GM21825 (cell line): ENCODE results near the gene EI24.

Experiments used
- ATAC-seq: cut with Tn5 transposase; IDR thresholded peaks from one replicate; pipeline ENCODE4 v1.9.1; 2021; ENCODE audit warnings: mild to moderate bottlenecking, moderate library complexity; ENCODE audit not compliant: unreplicated experiment

EI24 gene

DNA sequence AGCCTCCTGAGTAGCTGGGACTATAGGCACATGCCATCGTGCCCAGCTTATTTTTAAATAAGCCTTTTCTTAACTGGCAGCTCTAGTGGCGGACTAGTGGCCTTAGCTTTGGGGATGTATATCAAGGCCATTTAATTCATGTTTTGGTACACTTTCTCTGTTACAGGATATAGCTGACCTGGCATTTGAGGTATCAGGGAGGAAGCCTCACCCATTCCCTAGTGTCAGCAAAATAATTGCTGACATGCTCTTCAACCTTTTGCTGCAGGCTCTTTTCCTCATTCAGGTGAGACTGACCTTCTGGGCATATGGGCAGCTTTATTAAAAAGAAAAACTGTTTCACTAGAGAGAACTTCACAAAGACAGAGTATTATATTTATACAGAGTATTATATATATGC lies 9.5 kb downstream of the EI24 start:
- ATAC-seq: no peak

DNA sequence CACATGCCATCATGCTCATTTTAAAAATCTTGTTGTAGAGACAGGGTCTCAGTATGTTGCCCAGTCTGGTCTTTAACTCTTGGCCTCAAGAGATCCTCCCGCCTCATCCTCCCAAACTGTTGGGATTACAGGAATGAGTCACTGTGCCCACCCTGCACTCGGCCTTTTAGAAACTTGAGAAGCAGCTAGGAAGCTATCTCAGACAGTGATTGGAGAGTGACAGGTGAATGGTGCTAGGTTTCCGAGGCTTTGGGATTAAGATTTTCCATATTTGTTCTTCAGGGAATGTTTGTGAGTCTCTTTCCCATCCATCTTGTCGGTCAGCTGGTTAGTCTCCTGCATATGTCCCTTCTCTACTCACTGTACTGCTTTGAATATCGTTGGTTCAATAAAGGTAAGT lies 10.5 kb downstream of the EI24 start:
- ATAC-seq: no peak

DNA sequence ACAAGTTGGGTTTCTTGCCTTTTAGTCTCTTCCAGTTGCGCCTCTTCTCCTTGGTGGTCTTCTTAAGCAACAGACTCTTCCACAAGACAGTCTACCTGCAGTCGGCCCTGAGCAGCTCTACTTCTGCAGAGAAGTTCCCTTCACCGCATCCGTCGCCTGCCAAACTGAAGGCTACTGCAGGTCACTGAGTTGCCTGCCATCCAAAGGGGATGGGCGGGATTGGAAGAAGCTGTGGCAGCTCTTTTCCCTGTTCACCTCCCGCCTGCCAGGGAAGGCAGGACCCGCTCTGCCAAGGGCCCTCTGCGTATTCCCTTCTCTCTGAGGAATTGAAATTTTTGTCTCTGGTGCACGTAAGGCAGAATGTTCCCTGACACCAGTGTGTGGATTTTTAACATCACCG lies 14.2 kb downstream of the EI24 start:
- ATAC-seq: no peak

DNA sequence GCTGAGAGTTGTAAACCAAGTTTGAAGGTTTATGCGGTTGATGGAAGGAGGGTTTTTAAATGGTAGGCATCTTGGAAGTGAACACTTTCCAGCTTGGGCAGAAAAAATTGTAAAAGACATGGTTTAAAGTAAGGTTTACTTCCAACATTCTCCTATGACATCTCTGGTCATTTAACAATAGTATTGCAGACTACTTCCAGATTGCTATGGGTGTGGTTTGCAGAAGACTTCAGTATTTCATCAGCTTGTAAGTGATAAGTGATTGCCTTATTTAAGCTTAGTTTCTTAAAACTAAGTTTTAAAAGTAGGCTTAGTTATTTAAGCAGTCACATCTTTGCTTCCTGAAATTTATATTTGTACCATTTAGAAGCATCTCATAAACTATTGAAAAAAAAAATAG lies 16.2 kb downstream of the EI24 start:
- ATAC-seq: no peak

DNA sequence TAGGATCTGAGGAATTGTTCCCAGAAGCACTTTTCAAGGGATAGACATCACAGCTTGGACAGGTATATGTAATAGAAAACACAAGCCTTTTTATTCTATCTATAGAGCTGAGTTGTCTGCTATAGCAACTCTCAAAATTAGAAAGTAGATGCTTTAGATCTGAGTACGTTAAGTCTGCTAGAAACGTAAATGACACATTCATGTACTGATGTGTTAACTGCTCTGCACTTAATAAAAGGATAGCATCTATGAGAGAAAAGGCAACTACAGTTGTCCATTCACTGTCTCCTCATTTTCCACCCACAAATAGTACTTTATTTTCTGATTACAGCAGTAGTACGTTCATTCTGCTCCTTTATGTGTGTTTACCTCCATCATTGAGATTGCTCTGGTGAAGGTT lies 17.3 kb downstream of the EI24 start:
- no peak for ATAC-seq

DNA sequence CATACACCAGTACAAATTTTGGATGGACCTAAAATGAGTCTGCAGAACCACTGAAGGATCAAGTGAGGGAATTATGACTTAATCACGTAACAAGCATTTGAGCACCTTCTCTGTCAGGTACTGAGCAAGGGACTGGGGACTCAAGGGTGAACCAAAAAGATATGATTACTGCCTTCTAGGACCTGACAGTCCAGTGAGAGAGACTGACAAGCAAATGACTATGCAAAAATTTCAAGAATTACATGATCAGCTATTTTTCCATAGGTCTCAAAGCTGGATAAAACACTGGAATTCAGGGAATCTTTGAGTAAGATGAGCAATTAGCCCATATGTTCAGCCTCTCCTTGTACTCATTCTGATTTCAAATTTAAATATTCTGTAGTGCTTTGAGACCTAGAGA lies 18.2 kb downstream of the EI24 start:
- ATAC-seq: no peak

DNA sequence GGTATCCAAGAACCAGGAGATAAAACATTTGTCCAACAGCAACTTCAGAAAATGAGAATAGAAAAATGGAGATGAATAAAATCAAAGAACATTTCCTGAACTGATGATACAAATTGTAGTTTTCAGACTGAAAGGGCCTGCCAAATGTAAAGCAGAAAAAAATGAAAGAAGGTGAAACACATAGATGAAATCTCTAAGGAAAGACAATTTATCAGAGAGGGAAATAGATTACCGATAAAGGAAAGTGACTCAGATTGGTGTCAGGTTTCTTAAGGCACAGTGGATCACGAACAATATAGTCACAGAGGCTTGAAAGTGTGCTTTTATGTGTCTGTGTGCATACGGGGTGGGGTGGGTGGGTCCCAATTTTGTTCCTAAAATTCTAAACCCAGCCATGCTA lies 19.2 kb downstream of the EI24 start:
- no peak for ATAC-seq

DNA sequence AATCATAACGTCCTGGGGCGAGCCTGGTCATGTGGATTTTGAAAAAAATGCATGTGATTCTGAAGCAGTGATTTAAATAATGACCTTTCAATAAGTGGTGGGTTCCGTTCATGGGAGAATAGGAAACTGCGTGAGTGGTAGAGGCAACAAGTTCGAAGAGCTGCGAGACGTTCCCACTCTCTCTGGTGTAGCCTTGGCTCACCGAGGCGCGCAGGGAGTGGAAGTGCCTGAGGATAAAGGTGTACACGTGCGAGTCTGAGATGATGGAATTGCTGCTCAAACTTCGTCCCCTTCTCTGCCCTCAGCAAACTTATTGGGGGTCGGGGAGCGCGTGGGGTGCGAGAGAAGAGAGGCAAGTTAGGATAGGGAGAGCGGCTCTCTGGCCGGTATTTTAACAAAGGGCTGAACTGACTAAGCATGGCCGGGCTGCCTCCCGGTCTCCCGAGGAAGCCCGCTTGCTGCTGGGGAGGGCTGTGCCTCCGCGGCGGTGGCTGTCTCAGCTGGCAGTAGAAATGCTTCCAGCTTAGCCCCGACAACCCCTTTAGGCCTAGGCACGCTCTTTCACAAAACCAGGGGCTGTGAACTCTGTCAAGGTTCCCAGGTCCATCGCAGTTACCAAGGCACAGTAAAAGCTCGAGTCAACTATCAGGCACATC lies 22.5 kb downstream of the EI24 start:
- ATAC-seq: peak; percentile 18

DNA sequence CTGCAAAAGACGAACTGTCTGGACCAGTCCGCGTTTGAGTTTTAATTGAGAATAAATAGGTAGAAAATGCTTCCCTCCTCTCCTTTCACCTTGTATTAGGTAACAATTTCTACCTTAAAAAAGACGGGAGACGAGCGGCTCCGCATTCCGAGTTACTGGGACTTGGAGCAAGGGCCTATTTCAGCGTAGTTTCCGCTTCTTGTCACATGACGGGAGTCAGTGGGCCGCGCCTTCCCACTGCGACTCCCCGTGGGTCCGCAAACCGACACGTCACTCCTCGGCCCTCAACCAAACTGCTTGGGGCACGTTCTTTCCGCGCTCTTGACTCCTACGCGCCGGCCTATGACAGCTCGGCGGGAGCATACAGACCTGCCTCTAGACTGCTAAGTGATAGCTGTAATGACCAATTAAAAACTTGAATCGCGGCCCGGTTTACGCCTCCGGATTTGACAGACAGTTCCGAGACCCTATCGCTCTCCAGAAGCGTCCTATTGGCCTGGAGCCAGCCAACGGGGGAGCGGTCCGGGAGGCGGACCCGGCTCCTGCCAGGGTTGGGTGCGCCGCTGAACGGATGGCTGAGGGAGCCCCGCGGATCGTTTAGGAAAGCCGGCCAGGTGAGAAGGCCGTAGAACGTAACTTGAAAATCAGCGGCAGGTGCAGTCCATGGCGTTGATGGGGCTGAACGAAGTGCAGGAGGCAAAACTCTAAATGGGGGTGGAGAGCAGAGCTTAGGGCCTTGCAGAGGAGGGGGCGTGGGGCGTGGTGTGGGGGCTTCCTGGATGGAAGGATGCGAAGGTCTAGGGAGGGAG lies 23.2 kb downstream of the EI24 start, which contains the start of gene STT3A:
Gene STT3A (plus strand): TSS at position 548 of the 809 bp plus-strand sequence. CDS start 3,064 bp downstream, outside the sequence.
- ATAC-seq: peak; percentile 98

DNA sequence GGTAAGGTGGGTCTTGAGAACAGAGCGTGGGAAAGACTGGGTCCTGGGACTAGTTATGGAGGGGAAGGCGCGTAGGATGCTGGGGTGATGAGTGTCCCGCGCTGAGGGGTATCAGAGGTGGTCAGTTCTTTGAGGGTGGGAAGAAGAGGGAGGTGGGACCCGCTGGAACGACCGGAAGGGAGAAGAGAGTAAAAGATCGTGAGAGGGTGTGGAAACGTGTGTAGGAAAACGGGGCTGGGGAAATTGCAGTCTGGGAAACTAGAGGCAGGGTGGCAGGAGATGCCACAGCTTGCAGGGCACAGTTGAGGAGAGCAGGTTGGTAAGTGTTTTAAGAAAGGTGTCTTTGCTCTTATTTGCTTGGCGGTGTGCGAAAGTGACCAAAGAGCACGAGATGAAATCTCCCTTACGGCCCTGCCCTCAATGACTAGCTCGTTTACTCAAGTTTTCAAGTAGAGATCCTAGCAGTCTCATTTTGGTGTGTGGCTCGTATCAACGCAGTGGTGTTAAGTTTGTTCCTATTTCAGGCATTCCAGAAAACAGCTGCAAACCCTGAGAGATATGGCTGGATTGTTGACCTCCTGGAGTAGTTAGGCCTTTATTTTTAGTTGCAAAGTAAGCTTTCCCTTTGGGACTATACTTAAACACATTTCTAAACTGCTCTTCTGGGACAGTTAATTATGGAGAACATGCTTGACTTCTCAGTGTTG lies 24.0 kb downstream of the EI24 start:
- no peak for ATAC-seq

DNA sequence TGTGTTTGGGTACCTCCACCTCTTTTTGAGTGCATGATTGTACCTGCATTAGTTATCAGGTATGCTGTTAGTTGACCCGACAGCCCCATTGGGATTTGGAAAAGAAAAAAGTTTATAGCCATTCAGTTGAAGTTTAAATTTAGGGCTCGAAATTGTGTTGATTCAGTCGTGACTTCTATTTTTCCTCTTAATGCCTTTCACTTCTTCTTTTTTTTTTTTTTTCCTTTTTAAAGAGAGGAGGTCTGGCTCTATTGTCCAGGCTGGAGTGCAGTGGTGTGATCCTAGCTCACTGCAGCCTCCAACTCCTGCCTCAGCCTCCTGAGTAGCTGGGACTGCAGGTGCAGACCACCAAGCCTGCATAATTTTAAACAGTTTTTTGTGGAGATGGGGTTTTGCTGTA lies 25.7 kb downstream of the EI24 start:
- no peak for ATAC-seq

DNA sequence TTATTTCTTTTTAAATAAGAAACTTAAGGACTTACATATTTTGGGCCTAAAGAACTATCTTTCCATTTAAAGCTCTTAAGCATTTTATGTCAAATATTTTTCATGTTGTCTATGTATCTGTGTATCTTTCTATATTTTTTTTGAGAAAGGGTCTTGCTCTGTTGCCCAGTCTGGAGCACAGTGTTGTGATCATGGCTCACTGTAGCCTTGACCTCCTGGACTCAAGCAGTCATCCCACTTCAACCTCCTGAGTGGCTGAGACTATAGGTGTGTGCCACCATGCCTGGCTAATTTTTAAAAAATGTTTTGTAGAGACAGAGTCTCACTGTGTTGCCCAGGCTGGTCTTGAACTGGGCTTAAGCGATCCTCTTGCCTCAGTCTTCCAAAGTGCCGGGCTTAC lies 31.4 kb downstream of the EI24 start:
- ATAC-seq: no peak

DNA sequence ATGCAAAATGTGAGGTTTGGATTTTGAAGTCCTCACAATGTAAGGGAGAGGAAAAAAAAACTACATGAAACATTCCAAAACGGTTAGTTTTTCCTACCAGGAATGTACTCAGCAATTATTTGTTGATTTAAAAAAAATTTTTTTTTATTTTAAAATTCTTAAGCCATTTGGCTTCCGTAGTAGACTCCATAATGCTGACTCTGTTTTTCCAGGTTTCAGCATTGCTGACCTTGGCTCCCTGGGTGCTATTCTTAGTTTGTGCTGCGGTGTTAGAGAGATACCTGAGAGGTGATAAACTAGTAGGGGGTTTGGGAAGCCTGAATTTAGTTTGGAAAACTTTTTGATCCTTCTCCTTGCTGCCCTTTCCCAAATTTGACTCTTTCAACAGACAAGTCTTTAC lies 33.9 kb downstream of the EI24 start:
- no peak for ATAC-seq

DNA sequence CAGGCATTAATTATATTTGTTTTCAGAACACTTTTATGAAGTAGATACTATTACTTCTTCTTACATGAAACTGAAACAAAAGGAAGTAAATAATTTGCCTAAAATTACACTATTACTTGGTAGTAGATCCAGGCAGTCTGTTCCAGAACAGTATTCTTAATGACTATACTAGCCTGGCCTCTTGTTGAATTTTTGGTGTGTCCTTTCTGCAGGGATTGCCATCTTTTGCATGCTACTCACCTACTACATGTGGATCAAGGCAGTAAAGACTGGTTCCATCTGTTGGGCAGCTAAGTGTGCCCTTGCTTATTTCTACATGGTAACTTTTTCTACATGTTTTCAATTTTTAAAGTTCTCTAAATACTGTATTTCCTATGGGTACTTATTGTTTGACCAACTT lies 36.1 kb downstream of the EI24 start:
- ATAC-seq: no peak

DNA sequence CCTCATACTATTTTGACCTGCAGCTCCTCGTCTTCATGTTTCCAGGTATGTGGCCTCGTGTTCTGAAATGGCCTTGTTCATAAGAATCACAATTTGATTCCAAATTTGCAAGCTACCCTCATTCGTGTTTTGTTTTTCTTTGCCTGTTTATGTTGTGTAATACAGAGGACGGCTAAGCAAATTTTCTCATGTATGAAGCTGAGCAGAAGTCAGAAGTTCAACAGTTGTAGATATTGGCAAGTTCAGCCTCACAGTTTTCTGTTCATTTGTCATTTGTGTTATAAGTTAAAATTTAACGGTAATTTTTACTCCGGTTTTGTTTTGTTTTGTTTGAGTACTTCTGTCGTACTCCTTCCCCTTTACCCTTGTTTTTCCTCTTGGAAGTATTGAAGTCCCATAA lies 40.3 kb downstream of the EI24 start:
- no peak for ATAC-seq

DNA sequence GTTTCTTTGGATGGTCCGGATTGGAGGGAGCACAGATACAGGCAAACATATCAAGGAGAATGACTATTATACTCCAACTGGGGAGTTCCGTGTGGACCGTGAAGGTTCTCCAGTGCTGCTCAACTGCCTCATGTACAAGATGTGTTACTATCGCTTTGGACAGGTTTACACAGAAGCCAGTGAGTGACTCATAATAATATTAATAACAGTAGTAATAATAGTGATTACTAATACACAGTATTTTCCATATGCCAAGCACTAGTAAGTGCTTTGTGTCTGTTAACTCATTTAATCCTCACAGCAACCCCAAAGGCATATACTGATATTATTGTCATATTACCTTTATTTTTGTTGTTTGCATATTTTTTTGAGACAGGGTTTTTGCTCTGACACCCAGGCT lies 49.1 kb downstream of the EI24 start:
- ATAC-seq: no peak

DNA sequence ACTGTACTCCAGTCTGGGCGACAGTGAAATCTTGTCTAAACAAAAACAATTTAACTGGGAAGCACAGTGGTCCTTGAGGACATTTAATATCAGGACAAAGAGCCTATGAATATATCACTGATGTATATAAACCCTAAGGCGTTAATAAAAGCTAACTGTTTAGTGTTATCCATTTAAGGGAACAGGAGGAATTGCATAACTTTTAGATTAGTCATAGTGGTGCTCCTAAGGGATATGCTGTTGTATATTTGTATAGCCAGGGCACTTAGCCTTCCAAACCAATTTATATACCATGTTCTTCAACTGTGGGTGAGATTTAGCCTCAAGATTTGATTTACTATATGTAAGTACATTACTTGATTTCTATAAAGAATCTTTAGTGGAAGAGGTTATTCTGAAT lies 52.7 kb downstream of the EI24 start:
- no peak for ATAC-seq

DNA sequence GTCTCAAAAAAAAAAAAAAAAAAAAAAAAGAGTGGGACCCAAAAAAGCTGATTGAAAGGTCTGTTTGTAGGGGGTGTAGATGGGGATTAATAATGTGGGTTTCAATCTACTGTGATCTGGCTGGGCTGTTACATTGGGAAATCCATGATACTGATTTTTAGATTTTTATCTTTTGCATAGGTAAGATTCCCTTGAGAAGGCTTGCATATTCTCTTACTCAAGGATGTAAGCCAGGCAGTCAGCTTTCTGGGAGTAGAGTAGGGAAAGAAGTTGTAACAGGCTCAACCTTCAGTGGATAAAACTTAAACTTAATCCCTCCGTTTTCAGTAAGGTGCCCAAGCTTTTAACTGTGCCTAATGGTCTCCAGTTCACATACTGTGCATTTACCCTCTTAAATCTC lies 53.8 kb downstream of the EI24 start:
- ATAC-seq: no peak

DNA sequence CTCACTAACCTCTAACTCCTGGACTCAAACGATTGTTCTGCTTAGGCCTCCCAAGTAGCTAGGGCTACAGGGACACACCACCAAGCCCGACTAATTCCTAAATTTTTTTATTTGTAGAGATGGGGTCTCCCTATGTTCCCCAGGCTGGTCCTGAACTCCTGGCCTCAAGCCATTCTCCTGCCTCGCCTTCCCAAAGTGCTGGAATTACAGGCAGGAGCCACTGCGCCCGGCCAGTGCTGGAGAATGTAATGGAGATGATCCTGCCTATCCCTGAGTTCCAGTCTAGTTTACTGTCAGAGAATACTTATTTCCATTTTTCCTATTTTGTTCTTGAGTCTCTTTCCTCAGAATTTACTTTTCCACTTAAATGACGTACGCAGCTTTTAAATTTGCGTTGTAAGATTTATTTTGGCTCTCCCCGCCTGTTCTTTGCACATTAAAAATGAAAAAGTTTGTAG lies 55.5 kb downstream of the EI24 start, which contains the start of gene CHEK1:
Gene CHEK1 (plus strand): TSS at position 408 of the 458 bp plus-strand sequence. CDS start 1,606 bp downstream, outside the sequence.
- no peak for ATAC-seq

DNA sequence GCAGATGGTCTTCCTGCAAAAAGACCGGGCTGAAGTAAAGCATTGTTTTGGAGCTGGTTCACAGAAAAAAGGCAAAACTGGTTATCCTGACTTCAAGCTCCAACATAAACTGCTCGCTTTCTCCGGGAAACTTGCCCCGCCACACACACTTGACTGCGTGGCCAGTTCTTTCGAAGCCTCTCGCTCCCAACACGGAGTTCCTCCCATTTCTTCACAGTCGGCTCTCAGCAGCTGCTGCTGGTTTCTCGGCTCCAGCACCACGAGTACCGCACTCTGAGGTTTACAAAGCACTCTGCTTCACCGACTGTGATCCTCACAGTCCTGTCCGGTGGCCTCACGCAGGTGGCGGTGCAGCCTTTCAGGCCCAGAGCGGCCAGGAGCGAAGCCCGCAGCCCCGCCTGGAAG lies 56.0 kb downstream of the EI24 start:
- no peak for ATAC-seq

DNA sequence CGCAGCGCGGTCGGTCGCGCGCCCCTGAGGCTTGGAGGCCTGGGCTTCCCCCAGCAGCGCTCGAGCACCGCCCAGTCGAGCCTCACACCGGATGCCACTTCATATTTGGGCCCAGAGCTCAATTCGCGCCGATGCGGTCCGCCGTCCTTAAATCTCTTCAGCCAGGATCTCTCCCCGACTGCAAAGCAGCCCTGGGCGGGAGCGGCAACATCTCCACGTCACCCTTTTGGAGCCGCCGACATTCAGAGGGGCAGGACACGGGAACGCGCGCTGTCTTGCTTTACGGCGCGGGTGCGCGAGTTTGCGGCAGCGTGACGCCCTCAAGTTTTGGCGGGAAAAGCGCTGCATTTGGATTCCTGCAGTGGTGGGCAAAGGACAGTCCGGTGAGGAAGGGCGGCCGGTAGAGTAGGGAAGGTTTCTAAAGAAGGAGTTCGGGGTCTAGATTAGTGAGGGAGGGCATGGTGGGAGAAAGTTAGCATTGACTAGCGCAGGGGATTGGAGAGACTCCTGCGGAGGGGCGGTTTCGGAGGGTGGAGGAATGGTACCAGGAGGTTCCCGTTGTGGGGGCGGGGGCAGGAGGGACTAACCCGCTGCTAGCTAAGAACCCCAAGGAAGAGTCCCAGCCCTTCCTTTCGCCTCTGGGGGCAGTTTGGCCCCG lies 56.5 kb downstream of the EI24 start:
- ATAC-seq: peak; percentile 82
